Measurements from ENCODE around the gene MMP14. TPM values are rescaled to one million over a fixed set of nuclear protein-coding genes. Genes with fewer than 3 reads are reported as not detected.
A peak's percentile ranks its signal among the peaks of the same experiment; 100 is the strongest.

MMP14 gene
- polyA plus RNA-seq, 3 donors = 0.14 to 4.6 (median 0.44) TPM

DNA sequence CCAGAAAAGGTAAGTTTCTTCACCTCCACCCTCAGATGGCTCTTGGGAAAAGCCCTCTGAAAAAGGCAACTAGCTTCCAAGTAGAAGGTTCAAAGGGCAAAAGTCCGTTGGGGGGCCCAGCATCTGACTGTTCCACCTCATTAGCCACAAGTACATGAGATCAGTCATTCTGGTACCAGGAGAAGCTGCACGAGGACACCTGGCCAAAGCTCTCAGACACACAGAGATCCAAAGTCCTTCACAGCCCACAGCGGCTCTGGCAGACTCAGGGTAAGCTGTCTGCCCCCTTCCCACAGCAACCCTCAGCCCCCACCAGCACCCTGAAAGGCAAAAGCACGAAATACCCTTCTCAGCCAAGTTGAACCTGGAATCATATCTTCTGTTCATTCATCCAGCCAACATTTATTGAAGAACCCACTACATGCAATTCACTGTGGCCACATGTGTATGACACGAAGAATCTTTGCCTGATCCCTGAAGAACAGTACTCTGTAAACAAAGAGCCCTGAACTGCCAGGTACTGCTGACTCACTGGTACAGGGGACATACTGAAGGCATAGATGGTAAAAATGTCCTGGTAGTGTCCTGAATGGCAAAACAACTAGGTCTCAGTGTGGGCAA, 40.2 kb upstream of the MMP14 start:
- peak overlapping the region in 1 of 2 donors; percentile 12 for H3K27ac ChIP-seq (ENCODE audit: low read depth in 1 of 2, low read length in 2 of 2)
- H3K9me3 ChIP-seq (replicated peaks in 1 of 2; ENCODE audit: control insufficient read depth in 1 of 2, insufficient read depth in 1 of 2, low read length in 2 of 2) = no peaks in the 10 kb centered on the region
- Mint-ChIP-seq H3K36me3 (peaks cover 58 to 84% of the 10 kb centered on the region in 2 donors), H3K4me1 (peaks cover 77% of the 10 kb centered on the region), H3K27ac (peak overlapping the region in 2 of 7 donors; percentile 7 to 28), H3K4me3 (no peak overlapping the region), H3K9me3 (peaks cover 0 to 2% (median 0%) of the 10 kb centered on the region in 7 donors), H3K27me3 (ENCODE audit: low read depth in 3 of 3) (no peaks in the 10 kb centered on the region)
- DNase-seq = no peak
- intact Hi-C loops (cut with micrococcal nuclease) = no loop called here
- WGBS (ENCODE audit: insufficient coverage) = 91% methylated on average over 3 of the region's 5 CpGs
- H3K79me2 ChIP-seq (ENCODE audit: insufficient read depth, low read length) = peaks cover 96% of the 10 kb centered on the region
- H3K4me3 ChIP-seq (replicated peaks in 1 of 3; ENCODE audit: low read depth in 2 of 3, low read length in 3 of 3) = no peak overlapping the region
- H3K9ac ChIP-seq (ENCODE audit: insufficient read depth, low read length, poor library complexity, severe bottlenecking) = no peak overlapping the region
- TF ChIP-seq, protein P1, sequence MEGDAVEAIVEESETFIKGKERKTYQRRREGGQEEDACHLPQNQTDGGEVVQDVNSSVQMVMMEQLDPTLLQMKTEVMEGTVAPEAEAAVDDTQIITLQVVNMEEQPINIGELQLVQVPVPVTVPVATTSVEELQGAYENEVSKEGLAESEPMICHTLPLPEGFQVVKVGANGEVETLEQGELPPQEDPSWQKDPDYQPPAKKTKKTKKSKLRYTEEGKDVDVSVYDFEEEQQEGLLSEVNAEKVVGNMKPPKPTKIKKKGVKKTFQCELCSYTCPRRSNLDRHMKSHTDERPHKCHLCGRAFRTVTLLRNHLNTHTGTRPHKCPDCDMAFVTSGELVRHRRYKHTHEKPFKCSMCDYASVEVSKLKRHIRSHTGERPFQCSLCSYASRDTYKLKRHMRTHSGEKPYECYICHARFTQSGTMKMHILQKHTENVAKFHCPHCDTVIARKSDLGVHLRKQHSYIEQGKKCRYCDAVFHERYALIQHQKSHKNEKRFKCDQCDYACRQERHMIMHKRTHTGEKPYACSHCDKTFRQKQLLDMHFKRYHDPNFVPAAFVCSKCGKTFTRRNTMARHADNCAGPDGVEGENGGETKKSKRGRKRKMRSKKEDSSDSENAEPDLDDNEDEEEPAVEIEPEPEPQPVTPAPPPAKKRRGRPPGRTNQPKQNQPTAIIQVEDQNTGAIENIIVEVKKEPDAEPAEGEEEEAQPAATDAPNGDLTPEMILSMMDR (IDR thresholded peaks at IDR 0.05) = no peak
- no peak overlapping the region for H3K4me2 ChIP-seq (replicated peaks; ENCODE audit: extremely low read depth, low read length, poor library complexity, severe bottlenecking)
- H3K27me3 ChIP-seq (ENCODE audit: control insufficient read depth in 2 of 2, insufficient read depth in 2 of 2, low read length in 2 of 2) = no peaks in the 10 kb centered on the region
- H4K20me1 ChIP-seq (ENCODE audit: insufficient read depth, low read length) = peaks cover 54% of the 10 kb centered on the region
- peaks cover 65 to 73% of the 10 kb centered on the region in 2 donors for H3K4me1 ChIP-seq (ENCODE audit: control insufficient read depth in 1 of 2, insufficient read depth in 2 of 2, low read length in 2 of 2)
- no peak overlapping the region for H2AFZ ChIP-seq (ENCODE audit: insufficient read depth, low read depth, low read length, poor library complexity, severe bottlenecking)
- H3K36me3 ChIP-seq (replicated peaks in 1 of 2; ENCODE audit: control insufficient read depth in 1 of 2, insufficient read depth in 2 of 2, low read length in 2 of 2) = peaks cover 27 to 58% of the 10 kb centered on the region in 2 donors

DNA sequence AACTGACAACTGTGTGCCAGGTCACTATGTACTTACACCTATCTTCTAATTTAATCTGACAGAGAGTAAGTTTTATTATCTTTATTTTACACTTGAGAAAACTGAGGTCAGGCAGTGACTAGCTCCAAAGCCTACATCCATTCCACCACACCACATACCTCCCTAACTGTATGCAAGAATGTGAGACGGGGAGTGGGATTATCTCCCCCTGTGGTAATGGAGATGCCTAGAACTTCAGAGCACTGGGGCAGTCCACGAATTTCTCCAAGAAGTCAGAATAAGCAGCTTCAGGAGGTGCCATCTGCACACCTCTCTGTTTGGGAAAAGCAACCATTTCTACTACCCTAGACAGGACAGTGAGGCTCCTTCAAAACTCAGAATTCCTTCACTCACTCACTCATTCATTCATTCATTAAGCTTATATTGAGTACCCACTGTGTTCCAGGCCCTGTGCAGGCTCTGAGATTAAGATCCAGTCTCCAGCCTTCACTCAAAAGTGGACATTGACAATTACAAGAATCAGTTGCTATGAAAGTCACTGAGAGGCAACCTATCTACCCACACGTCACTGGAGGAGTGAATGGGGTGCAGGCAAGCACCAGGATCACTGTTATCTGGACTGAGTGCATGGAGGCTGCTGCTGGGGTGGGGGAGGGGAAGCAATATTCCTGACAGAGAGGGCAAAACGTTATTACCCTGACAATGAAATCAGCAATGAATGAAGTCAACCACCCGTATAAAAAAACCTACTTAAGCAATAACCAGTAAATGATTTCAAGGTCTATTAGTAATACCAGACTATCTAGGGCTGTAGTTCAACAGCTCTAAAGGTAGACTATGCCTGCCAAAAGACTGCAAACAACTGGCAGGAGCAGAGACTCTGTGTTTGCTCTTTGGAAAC, 39.1 kb upstream of the MMP14 start:
- no peak for DNase-seq
- Mint-ChIP-seq H3K9me3 (peaks cover 0 to 2% (median 0%) of the 10 kb centered on the region in 7 donors), H3K27me3 (ENCODE audit: low read depth in 3 of 3) (peaks cover 0 to 2% (median 0%) of the 10 kb centered on the region in 3 donors), H3K4me3 (peak overlapping the region in 1 of 2 donors; percentile 35), H3K36me3 (peaks cover 59 to 84% of the 10 kb centered on the region in 2 donors), H3K4me1 (peaks cover 77% of the 10 kb centered on the region), H3K27ac (peak overlapping the region; percentile 86 to 95 (median 91))
- Histone ChIP-seq H3K27me3 (ENCODE audit: control insufficient read depth in 2 of 2, insufficient read depth in 2 of 2, low read length in 2 of 2) (no peaks in the 10 kb centered on the region), H3K9me3 (replicated peaks in 1 of 2; ENCODE audit: control insufficient read depth in 1 of 2, insufficient read depth in 1 of 2, low read length in 2 of 2) (no peaks in the 10 kb centered on the region), H3K79me2 (ENCODE audit: insufficient read depth, low read length) (peaks cover 96% of the 10 kb centered on the region), H3K4me3 (replicated peaks in 1 of 3; ENCODE audit: low read depth in 2 of 3, low read length in 3 of 3) (peak overlapping the region in 1 of 3 experiments; percentile 65), H3K36me3 (replicated peaks in 1 of 2; ENCODE audit: control insufficient read depth in 1 of 2, insufficient read depth in 2 of 2, low read length in 2 of 2) (peaks cover 31 to 66% of the 10 kb centered on the region in 2 donors), H3K4me2 (replicated peaks; ENCODE audit: extremely low read depth, low read length, poor library complexity, severe bottlenecking) (peak overlapping the region; percentile 81), H4K20me1 (ENCODE audit: insufficient read depth, low read length) (peaks cover 63% of the 10 kb centered on the region), H2AFZ (ENCODE audit: insufficient read depth, low read depth, low read length, poor library complexity, severe bottlenecking) (no peak overlapping the region), H3K27ac (ENCODE audit: low read depth in 1 of 2, low read length in 2 of 2) (peak overlapping the region; percentile 60 to 82), H3K4me1 (ENCODE audit: control insufficient read depth in 1 of 2, insufficient read depth in 2 of 2, low read length in 2 of 2) (peaks cover 65 to 73% of the 10 kb centered on the region in 2 donors), H3K9ac (ENCODE audit: insufficient read depth, low read length, poor library complexity, severe bottlenecking) (no peak overlapping the region)
- WGBS (ENCODE audit: insufficient coverage) = no CpG with 5 or more reads among the region's 5 CpGs
- TF ChIP-seq, protein P1 (IDR thresholded peaks at IDR 0.05) = no peak
- intact Hi-C loops (cut with micrococcal nuclease) = no loop called here

Measured in CD14-positive monocyte (primary cell).